T-helper 1 cell treated with Interleukin-12 subunit alpha and Interleukin-12 subunit beta and Interleukin-4 antibody, amounts not matched to agents 30 μg/mL and 1 μg/mL, for 36 hours (primary cell): ENCODE data around the gene TMC1.

Source experiments
- H3K27ac Mint-ChIP-seq: one replicate; pipeline ENCODE4 v1.8.0; 2021; ENCODE audit warnings: mild to moderate bottlenecking, mixed read lengths
- H3K27me3 Mint-ChIP-seq: one replicate; pipeline ENCODE4 v1.8.0; 2021; ENCODE audit warnings: low read depth, mixed read lengths
- H3K36me3 Mint-ChIP-seq: one replicate; pipeline ENCODE4 v1.8.0; 2021; ENCODE audit warnings: low read depth, mixed read lengths
- H3K4me1 Mint-ChIP-seq: one replicate; pipeline ENCODE4 v1.8.0; 2021; ENCODE audit warnings: low read depth, mixed read lengths
- H3K4me3 Mint-ChIP-seq: one replicate; pipeline ENCODE4 v1.8.0; 2021; ENCODE audit warnings: mild to moderate bottlenecking, moderate library complexity, mixed read lengths
- H3K9me3 Mint-ChIP-seq: one replicate; pipeline ENCODE4 v1.8.0; 2021; ENCODE audit warnings: mixed read lengths

TMC1 gene

GRCh38 chr9:72597181-72597517 lies 75.7 kb downstream of the TMC1 start:
- Mint-ChIP-seq H3K36me3 (no peaks in the 10 kb centered on the region), H3K4me1 (peaks cover 11% of the 10 kb centered on the region), H3K27me3 (peaks cover 4% of the 10 kb centered on the region), H3K9me3 (no peaks in the 10 kb centered on the region), H3K27ac (no peak overlapping the region), H3K4me3 (no peak overlapping the region)

GRCh38 chr9:72597601-72598000 lies 76.2 kb downstream of the TMC1 start:
- no peaks in the 10 kb centered on the region for H3K36me3 Mint-ChIP-seq
- no peak overlapping the region for H3K4me3 Mint-ChIP-seq
- H3K27me3 Mint-ChIP-seq = peaks cover 4% of the 10 kb centered on the region
- peaks cover 8% of the 10 kb centered on the region for H3K4me1 Mint-ChIP-seq
- H3K9me3 Mint-ChIP-seq = no peaks in the 10 kb centered on the region
- H3K27ac Mint-ChIP-seq = no peak overlapping the region

GRCh38 chr9:72598639-72599038 lies 77.2 kb downstream of the TMC1 start:
- Mint-ChIP-seq H3K4me1 (peaks cover 4% of the 10 kb centered on the region), H3K27ac (no peak overlapping the region), H3K9me3 (no peaks in the 10 kb centered on the region), H3K36me3 (no peaks in the 10 kb centered on the region), H3K27me3 (peaks cover 4% of the 10 kb centered on the region), H3K4me3 (no peak overlapping the region)

GRCh38 chr9:72599874-72600534 lies 78.6 kb downstream of the TMC1 start:
- H3K27ac Mint-ChIP-seq = no peak overlapping the region
- no peaks in the 10 kb centered on the region for H3K36me3 Mint-ChIP-seq
- peaks cover 4% of the 10 kb centered on the region for H3K27me3 Mint-ChIP-seq
- peaks cover 4% of the 10 kb centered on the region for H3K4me1 Mint-ChIP-seq
- H3K4me3 Mint-ChIP-seq = no peak overlapping the region
- H3K9me3 Mint-ChIP-seq = no peaks in the 10 kb centered on the region

- Mint-ChIP-seq H3K4me3 (no peak overlapping the region), H3K27ac (no peak overlapping the region), H3K36me3 (no peaks in the 10 kb centered on the region), H3K9me3 (no peaks in the 10 kb centered on the region), H3K27me3 (peaks cover 4% of the 10 kb centered on the region), H3K4me1 (peaks cover 4% of the 10 kb centered on the region)
These were observed 79.3 kb downstream of the TMC1 start for GRCh38 chr9:72600671-72601070.

- no peaks in the 10 kb centered on the region for H3K9me3 Mint-ChIP-seq
- peaks cover 3% of the 10 kb centered on the region for H3K4me1 Mint-ChIP-seq
These were observed 80.2 kb downstream of the TMC1 start for GRCh38 chr9:72601615-72602014.

GRCh38 chr9:72612449-72612848 lies 91.0 kb downstream of the TMC1 start:
- Mint-ChIP-seq H3K4me3 (no peak overlapping the region), H3K36me3 (no peaks in the 10 kb centered on the region), H3K27ac (no peak overlapping the region), H3K27me3 (no peaks in the 10 kb centered on the region), H3K4me1 (no peaks in the 10 kb centered on the region), H3K9me3 (no peaks in the 10 kb centered on the region)

More at GRCh38 chr9:72601615-72602014, 80.2 kb downstream of the TMC1 start:
- Mint-ChIP-seq H3K27ac (no peak overlapping the region), H3K27me3 (peaks cover 4% of the 10 kb centered on the region), H3K4me3 (no peak overlapping the region), H3K36me3 (no peaks in the 10 kb centered on the region)

- no peaks in the 10 kb centered on the region for H3K27me3 Mint-ChIP-seq
- no peaks in the 10 kb centered on the region for H3K36me3 Mint-ChIP-seq
- no peak overlapping the region for H3K27ac Mint-ChIP-seq
- H3K4me3 Mint-ChIP-seq = no peak overlapping the region
- no peaks in the 10 kb centered on the region for H3K9me3 Mint-ChIP-seq
- H3K4me1 Mint-ChIP-seq = no peaks in the 10 kb centered on the region
These were observed 92.7 kb downstream of the TMC1 start for GRCh38 chr9:72614067-72614466.

GRCh38 chr9:72615931-72616330 lies 94.5 kb downstream of the TMC1 start:
- H3K4me1 Mint-ChIP-seq = no peaks in the 10 kb centered on the region

GRCh38 chr9:72618811-72619210 lies 97.4 kb downstream of the TMC1 start:
- Mint-ChIP-seq H3K36me3 (no peaks in the 10 kb centered on the region), H3K9me3 (no peaks in the 10 kb centered on the region), H3K4me3 (no peak overlapping the region), H3K4me1 (no peaks in the 10 kb centered on the region), H3K27me3 (no peaks in the 10 kb centered on the region), H3K27ac (no peak overlapping the region)

More at GRCh38 chr9:72615931-72616330, 94.5 kb downstream of the TMC1 start:
- H3K9me3 Mint-ChIP-seq = no peaks in the 10 kb centered on the region
- no peak overlapping the region for H3K27ac Mint-ChIP-seq
- no peaks in the 10 kb centered on the region for H3K27me3 Mint-ChIP-seq
- H3K4me3 Mint-ChIP-seq = no peak overlapping the region
- no peaks in the 10 kb centered on the region for H3K36me3 Mint-ChIP-seq

GRCh38 chr9:72622186-72622585 lies 100.8 kb downstream of the TMC1 start:
- Mint-ChIP-seq H3K4me3 (no peak overlapping the region), H3K27me3 (no peaks in the 10 kb centered on the region), H3K9me3 (no peaks in the 10 kb centered on the region), H3K4me1 (no peaks in the 10 kb centered on the region), H3K27ac (no peak overlapping the region), H3K36me3 (no peaks in the 10 kb centered on the region)

GRCh38 chr9:72623156-72623555 lies 101.7 kb downstream of the TMC1 start:
- H3K27me3 Mint-ChIP-seq = no peaks in the 10 kb centered on the region
- no peak overlapping the region for H3K4me3 Mint-ChIP-seq
- H3K4me1 Mint-ChIP-seq = no peaks in the 10 kb centered on the region
- H3K9me3 Mint-ChIP-seq = no peaks in the 10 kb centered on the region
- no peak overlapping the region for H3K27ac Mint-ChIP-seq
- H3K36me3 Mint-ChIP-seq = no peaks in the 10 kb centered on the region

GRCh38 chr9:72627147-72627546 lies 105.7 kb downstream of the TMC1 start:
- no peaks in the 10 kb centered on the region for H3K27me3 Mint-ChIP-seq
- H3K4me3 Mint-ChIP-seq = no peak overlapping the region
- no peaks in the 10 kb centered on the region for H3K9me3 Mint-ChIP-seq
- no peaks in the 10 kb centered on the region for H3K4me1 Mint-ChIP-seq
- no peaks in the 10 kb centered on the region for H3K36me3 Mint-ChIP-seq
- H3K27ac Mint-ChIP-seq = no peak overlapping the region

- H3K4me1 Mint-ChIP-seq = no peaks in the 10 kb centered on the region
- H3K4me3 Mint-ChIP-seq = no peak overlapping the region
- H3K27me3 Mint-ChIP-seq = no peaks in the 10 kb centered on the region
- no peak overlapping the region for H3K27ac Mint-ChIP-seq
- H3K9me3 Mint-ChIP-seq = peaks cover under 1% of the 10 kb centered on the region
- H3K36me3 Mint-ChIP-seq = no peaks in the 10 kb centered on the region
These were observed 106.6 kb downstream of the TMC1 start for GRCh38 chr9:72627956-72628540.

- Mint-ChIP-seq H3K4me1 (peaks cover 2% of the 10 kb centered on the region), H3K4me3 (no peak overlapping the region), H3K9me3 (peaks cover 12% of the 10 kb centered on the region), H3K27ac (no peak overlapping the region), H3K36me3 (peaks cover 3% of the 10 kb centered on the region), H3K27me3 (peaks cover 4% of the 10 kb centered on the region)
These were observed 112.6 kb downstream of the TMC1 start for GRCh38 chr9:72633966-72634365.
